Stimulated activated CD8-positive, alpha-beta memory T cell treated with anti-CD3 and anti-CD28 coated beads, Interleukin-4, amount 100 ng/mL, for 24 hours (primary cell): ENCODE data around the gene SMAP1.

Source experiments
- DNase-seq: peaks from one replicate; pipeline ENCODE4 v3.0.0-alpha.2; 2020; ENCODE audit warnings: low read depth

The SMAP1 gene

DNA sequence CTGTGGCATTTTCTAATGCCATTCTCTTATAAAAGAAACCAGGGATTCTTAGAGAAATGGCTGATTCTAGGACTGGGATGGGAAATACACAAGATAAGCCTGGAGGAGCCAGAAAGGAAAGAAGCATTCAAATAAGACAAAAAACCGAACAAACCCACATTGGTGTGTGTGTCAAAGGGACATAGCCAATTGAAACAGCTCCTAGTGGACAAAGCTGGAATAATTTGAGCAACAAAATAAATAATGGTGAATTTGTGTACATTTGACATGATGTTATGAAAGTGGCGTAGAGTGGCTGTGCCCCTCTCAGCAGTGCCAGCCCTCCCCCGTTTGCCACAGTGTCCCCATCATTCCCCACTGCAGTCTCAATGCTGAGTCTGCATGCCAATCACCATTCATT, 233.6 kb downstream of the SMAP1 start:
- no peak for DNase-seq

- DNase-seq: no peak
Observed at GRCh38 chr6:70903665-70904452, 236.2 kb downstream of the SMAP1 start.

GRCh38 chr6:70905742-70906141, 238.1 kb downstream of the SMAP1 start:
- DNase-seq: no peak
